HG03575 (cell line): ENCODE measurements around the gene PDE5A.
"Not testable (repeated sequence)": the region's sequence is repeated elsewhere in the genome, so short reads cannot be mapped to it uniquely, and the experiment has no call there.

Experiments
- ATAC-seq: cut with Tn5 transposase; IDR thresholded peaks from one replicate; pipeline ENCODE4 v1.9.1; 2021; ENCODE audit not compliant: unreplicated experiment, insufficient number of reproducible peaks, low FRiP score; ENCODE audit errors: extremely low read depth

The PDE5A gene

GRCh38 chr4:119493419-119493818, 135.2 kb downstream of the PDE5A start:
- no peak for ATAC-seq

GRCh38 chr4:119490335-119490734, 138.3 kb downstream of the PDE5A start:
- ATAC-seq = no peak

DNA sequence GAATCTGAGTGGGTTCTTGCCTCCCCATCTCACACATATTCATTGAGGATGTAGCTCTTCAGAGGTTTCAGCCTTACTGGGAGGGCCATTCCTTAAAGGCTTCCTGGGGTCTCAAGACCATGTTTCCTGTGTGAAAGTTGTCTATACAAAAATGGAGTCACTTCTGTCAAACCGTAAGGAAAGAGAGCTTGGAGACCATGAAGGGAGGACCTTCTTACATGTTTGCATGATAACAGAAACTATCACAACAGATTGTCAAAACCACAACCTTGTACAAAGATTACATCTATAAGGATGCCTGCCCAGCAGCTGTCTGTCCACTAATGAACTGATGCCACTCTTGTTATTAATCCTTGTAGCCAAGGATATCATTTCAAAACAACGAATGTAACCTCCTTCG, 139.3 kb downstream of the PDE5A start:
- ATAC-seq = no peak

- no peak for ATAC-seq
These were observed 148.3 kb downstream of the PDE5A start for GRCh38 chr4:119480331-119480730.

DNA sequence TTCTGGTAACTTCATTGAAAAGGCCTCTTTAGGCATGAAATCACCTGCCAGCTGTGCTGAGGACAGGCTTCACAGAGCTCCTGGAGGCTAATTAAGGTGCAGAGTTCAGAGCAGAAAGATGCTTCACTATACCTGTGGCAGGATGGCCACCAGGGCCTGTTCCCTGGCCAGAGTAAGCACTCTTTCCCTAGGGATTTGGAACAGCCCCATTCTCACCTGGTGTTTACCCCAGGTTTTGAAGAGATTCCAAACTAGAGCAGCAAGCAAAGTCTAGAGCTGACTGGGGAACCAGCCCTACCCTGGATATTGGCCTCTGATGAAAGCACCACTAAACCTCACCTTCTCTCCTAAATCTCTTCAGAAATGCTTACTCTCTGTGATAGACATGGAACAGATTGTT, 148.8 kb downstream of the PDE5A start:
- ATAC-seq = no peak

- ATAC-seq = no peak
These were observed 149.3 kb downstream of the PDE5A start for GRCh38 chr4:119479180-119479808.

DNA sequence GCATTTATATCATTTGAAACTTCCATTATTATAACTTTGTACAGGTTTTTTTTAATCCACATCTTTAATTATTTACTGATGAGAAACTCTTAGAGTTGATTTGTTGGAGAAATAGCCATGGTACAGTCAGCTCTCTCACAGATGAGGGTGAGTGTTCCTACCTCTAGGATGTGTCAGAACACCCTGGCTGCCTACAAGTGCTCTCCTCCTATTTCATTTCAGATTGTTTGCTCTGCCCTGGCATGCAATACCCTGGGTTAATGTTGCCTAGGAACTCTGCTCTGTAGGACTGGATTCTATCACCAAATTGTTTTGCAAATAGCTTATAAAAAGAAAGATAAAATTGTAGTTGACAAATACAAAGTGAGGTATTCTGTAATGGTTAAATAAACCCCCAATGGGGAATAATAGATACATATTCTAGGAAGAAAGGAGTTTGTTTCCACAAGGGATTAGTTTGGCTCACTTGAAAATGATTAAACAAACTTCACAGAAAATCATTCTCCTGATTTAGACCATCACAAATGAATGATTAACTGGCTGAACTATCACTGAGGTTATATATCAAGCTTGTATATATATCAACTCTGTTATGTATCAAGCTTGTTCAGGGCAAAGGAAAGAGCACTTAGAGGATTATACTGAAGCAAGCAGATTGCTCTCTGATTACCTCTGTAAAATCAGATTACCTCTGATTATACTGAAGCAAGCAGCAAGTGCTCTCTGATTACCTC, 150.0 kb downstream of the PDE5A start:
- ATAC-seq = no peak

DNA sequence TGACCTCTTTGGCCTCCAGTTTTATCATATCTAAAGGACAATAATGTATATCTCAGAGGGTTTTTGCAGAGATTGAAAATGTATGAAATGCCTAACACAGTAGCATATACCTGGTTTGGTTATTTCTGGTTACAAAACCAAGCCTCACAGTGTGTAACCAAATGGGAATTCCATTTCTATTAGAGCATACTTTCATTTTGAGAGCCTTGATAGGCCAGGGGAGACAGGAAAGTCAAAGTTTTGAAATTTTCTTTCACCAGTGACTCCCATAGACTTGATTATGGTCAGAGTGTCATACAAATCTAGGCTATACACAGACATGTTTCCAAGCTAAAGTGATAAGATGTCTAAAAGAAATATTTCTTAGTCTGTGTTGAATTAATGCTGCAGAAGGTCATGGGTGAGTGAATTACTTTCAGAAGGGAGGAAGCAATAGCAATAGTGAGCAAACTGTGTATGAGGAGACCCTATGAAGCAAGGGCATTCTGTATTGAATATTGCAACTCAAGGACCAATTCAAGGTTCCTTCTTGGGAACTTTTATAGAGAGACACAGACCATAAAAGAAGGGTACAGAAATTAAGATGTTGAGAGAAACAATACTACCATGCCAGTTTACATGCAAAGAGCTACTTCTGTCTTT, 151.1 kb downstream of the PDE5A start:
- no peak for ATAC-seq

GRCh38 chr4:119471259-119471658, 157.3 kb downstream of the PDE5A start:
- ATAC-seq = no peak

DNA sequence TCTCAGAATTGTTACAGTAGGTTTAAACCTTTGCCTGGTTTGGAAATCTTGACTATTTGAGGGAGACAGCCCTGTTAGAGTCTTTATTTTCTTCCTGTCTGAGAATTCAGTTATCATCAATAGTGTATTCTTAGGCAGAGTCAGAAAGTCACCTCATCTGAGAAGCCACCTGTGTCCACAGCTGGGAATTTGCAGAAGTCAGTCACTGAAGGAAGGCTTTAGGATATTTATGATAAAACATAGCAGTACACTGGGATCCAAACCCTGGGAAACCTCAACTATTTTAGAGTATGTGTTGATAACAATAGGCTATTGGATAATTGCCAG, 157.9 kb downstream of the PDE5A start:
- ATAC-seq = peak; percentile 38

- ATAC-seq = peak; percentile 32
These were observed 158.4 kb downstream of the PDE5A start for GRCh38 chr4:119470021-119470736.

DNA sequence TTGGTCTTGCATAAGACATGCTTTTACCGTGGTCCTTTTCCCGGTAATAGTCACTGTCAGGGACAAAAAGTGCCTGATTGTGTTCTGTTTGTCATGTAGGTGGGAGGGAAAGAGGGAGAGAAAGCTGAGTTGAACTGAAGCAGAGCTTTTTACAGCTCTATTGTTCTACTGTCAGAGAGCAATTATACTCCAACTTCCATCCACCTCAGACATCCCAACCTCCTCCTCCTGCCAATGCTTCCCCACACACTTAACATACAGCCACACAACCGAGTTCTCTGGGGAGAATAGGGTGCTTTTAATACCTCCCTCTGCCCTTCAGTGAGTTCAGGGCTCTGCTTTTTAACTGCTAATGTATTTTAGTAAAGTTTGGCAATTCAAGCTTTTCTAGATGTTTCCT, 159.6 kb downstream of the PDE5A start:
- ATAC-seq = not testable (repeated sequence)

- ATAC-seq = not testable (repeated sequence)
These were observed 165.9 kb downstream of the PDE5A start for GRCh38 chr4:119462733-119463132.

GRCh38 chr4:119455734-119456133, 172.9 kb downstream of the PDE5A start:
- ATAC-seq = not testable (repeated sequence)

DNA sequence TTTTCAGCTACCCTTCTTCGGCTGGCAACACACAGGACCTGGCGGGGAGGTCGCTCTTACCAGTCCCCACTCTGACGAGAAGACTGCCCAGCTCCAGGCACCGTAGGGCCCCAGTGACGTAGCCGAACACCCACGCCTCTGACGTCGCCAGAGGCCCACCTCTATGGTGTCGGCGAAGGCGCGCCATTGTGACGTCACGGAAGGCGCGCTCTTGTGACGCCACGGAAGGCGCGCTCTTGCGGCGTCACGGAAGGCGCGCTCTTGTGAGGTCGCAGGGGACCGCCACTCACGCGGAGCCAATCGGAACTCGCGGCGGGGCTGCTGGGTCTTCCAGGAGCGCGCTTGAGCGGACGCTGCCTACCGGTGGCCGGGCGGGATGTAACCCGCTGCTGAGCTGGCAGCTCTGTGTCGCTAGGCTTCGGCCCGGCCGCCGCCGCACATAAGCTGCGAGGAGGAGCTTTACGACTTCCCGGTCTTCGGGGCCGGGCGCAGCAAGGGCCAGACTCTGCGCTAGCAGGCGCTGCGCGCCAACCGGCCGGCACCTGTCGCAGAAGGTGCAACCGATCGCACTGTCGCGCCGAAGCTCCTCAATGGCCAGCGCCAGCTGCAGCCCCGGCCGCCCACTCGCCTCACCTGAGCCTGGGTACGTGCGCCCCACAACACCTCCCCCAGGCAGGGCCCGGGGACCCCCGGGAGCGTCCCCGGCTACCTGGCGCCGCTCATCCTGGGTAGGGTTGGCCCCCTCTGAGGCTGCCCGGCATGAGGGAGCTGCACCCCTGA, 173.9 kb downstream of the PDE5A start:
- peak; percentile 99 for ATAC-seq

DNA sequence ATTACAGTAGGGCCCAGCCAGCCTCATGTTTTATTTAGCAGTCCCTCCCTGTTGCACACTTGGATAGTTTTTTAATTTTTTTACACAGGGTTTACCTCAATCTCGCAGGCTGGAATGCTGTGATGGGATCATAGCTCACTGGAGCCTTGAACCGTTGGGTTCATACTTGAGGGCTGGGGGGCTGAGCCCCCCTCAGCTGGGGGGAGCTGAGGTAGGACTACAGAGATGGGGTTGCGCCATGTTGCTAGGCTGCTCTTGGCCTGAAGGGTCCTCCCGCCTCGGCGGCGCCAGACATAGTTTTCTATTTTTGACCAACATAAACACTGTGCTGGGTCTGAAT, 174.5 kb downstream of the PDE5A start:
- not testable (repeated sequence) for ATAC-seq

DNA sequence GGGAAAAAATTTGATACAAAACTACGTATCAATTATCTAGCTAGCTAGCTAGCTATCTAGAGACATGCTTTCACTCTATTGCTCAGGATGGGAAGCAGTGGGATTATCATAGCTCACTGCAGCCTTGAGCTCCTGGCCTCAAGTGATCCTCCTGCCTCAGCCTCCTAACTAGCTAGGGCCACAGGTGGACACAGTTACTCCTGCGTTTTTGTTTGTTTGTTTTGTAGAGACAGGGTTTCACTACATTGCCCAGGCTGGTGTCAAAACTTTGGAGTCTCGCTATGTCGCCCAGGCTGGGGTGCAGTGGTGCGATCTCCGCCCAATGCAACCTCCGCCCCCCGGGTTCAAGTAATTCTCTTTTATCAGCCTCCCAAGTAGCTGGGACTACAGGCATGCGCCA, 175.3 kb downstream of the PDE5A start:
- ATAC-seq = not testable (repeated sequence)

DNA sequence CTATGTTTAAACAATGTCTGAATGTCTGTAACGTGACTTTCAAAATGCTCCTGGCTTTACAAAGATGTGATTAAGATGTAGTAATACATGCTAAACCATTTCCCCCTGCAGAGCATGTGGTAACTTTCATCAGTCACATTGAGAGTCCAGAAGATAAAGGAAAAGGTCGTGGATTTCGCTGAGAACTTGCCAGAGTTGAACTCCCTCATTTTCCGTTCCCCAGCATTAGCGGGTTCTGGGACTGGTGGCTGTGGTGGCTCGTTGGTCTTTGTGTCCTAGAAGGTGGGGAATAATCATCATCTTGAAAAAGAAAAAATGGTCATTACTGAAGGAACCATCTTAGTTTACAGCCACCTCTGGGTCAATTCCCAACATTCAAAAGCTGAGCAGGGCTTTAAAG, 178.8 kb downstream of the PDE5A start:
- ATAC-seq = not testable (repeated sequence)
